DOHH2 (cell line): ENCODE results near the gene TPSAB1.
"Not testable (repeated sequence)": the region's sequence is repeated elsewhere in the genome, so short reads cannot be mapped to it uniquely, and the experiment has no call there.

Experiments used
- H3F3A ChIP-seq: fragments of 200-600 bp; sonication (generic), shearing (Covaris generic); 2 replicates; pipeline ENCODE4 v1.6.0; 2016; ENCODE audit warnings: antibody characterized with exemption, mild to moderate bottlenecking; ENCODE audit not compliant: control insufficient read depth, insufficient read depth
- H3K27ac ChIP-seq: fragments of 200-600 bp; sonication (generic); 2 replicates; pipeline ENCODE4 v1.5.1; 2014; ENCODE audit warnings: low read depth, mild to moderate bottlenecking, low read length, moderate library complexity
- H3K27me3 ChIP-seq: fragments of 200-600 bp; sonication (generic); 2 replicates; pipeline ENCODE4 v1.6.1; 2014; ENCODE audit warnings: mild to moderate bottlenecking, low read length, mixed read lengths; ENCODE audit not compliant: control insufficient read depth
- H3K36me3 ChIP-seq: fragments of 200-600 bp; sonication (generic); 2 replicates; pipeline ENCODE4 v1.6.1; 2014; ENCODE audit warnings: mild to moderate bottlenecking, low read length, moderate library complexity, mixed read lengths; ENCODE audit not compliant: control insufficient read depth
- H3K4me1 ChIP-seq: fragments of 200-600 bp; sonication (generic); 2 replicates; pipeline ENCODE4 v1.6.1; 2014; ENCODE audit warnings: mild to moderate bottlenecking, low read length, mixed read lengths; ENCODE audit not compliant: control insufficient read depth
- H3K4me2 ChIP-seq: fragments of 200-600 bp; sonication (generic); 2 replicates; pipeline ENCODE4 v1.6.0; 2014; ENCODE audit warnings: mild to moderate bottlenecking, low read length, moderate library complexity
- H3K4me3 ChIP-seq: fragments of 200-600 bp; sonication (generic); 2 replicates; pipeline ENCODE4 v1.5.1; 2014; ENCODE audit warnings: mild to moderate bottlenecking, low read length, mixed read lengths
- H3K79me2 ChIP-seq: fragments of 200-600 bp; sonication (generic); 2 replicates; pipeline ENCODE4 v1.6.1; 2014; ENCODE audit warnings: mild to moderate bottlenecking, low read length, mixed read lengths; ENCODE audit not compliant: control insufficient read depth
- H3K9me2 ChIP-seq: fragments of 200-600 bp; sonication (generic); replicated peaks from 2 replicates; pipeline ENCODE4 v1.6.1; 2014; ENCODE audit warnings: mild to moderate bottlenecking, low read length, mixed read lengths; ENCODE audit not compliant: control insufficient read depth
- H3K9me3 ChIP-seq: fragments of 200-600 bp; sonication (generic); 2 replicates; pipeline ENCODE4 v1.6.1; 2014; ENCODE audit warnings: antibody characterized with exemption, low read length, mixed read lengths; ENCODE audit not compliant: control insufficient read depth, insufficient read depth
- H4K20me1 ChIP-seq: fragments of 200-600 bp; sonication (generic); 2 replicates; pipeline ENCODE4 v1.6.0; 2014; ENCODE audit warnings: low read depth, mild to moderate bottlenecking, antibody characterized with exemption, low read length, moderate library complexity; ENCODE audit not compliant: control insufficient read depth, insufficient read depth
- EZH2phosphoT487 ChIP-seq: fragments of 200-600 bp; sonication (generic); IDR thresholded peaks from 2 replicates; pipeline ENCODE4 v1.6.1; 2017; ENCODE audit warnings: borderline replicate concordance, mild to moderate bottlenecking, antibody characterized with exemption, low read length, moderate library complexity, mixed read lengths
- TF ChIP-seq, protein P1 (sequence below): fragments of 200-600 bp; sonication (generic); IDR thresholded peaks from one replicate; pipeline ENCODE4 v1.5.1; 2014; ENCODE audit warnings: antibody characterized with exemption, mild to moderate bottlenecking, low read depth, low read length; ENCODE audit not compliant: poor library complexity, severe bottlenecking

Gene TPSAB1

DNA sequence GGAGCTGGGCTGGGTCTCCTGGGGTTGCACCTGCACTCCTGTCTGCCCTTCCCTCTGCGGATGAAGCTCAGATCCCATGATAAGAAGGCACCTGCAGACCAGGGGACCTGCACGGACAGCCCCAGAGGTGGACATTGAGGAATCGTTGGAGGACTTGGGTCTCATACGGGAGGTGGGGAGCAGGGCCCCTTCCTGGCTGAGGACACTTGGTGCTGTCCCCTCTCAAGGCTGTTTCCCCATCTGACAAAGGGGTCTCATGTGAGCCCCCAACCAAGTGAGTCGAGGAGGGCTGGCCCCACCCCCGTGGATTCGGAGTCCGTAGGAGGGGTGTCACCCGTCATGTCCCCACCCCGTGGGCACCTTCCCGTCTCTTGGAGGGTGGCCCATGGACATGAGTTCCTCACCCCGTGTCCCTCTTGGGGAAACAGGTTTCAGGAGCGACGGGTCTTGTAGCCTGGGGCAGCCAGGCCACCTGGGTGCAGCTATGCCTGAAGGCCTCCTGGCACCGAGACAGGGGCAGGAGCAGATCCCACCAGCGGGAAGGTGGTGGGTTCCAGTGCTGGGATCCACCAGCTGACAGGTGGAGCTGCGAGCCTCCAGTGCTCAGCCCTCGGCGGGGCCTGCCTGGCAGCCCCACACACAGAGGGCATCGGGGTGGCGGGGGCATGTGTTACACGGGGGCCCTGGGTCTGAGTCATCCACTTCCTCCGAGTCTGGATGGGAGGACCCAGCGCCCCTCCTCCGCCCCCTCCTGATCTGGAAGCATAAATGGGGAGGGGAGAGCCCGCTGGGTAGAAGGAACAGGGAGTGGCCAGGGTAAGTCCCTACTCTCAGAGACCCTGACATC lies 15.0 kb downstream of the TPSAB1 start, which contains the start of gene TPSD1:
TPSD1 (plus strand) TSS at position 794 of the 847 bp plus-strand sequence. CDS start 212 bp downstream, outside the sequence.
- H3K4me3 ChIP-seq, H3K36me3 ChIP-seq, H3K79me2 ChIP-seq, H4K20me1 ChIP-seq, H3K4me1 ChIP-seq, H3K27me3 ChIP-seq, H3K9me2 ChIP-seq, H3F3A ChIP-seq, H3K4me2 ChIP-seq, H3K27ac ChIP-seq, H3K9me3 ChIP-seq: not testable (repeated sequence)

DNA sequence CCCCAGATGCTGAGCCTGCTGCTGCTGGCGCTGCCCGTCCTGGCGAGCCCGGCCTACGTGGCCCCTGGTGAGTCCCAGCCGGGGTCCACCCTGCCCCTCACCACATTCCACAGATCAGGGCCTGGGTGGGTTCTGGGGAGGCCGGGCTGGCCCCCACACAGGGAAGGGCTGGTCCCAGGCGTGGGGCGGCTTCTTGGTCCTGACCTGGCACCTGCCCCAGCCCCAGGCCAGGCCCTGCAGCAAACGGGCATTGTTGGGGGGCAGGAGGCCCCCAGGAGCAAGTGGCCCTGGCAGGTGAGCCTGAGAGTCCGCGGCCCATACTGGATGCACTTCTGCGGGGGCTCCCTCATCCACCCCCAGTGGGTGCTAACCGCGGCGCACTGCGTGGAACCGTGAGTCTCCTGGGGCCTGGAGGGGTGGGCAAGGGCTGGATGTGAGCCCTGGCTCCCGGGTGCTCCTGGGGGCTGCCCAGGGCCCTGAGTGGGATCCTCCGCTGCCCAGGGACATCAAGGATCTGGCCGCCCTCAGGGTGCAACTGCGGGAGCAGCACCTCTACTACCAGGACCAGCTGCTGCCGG lies 15.9 kb downstream of the TPSAB1 start:
- not testable (repeated sequence) for H4K20me1 ChIP-seq, H3F3A ChIP-seq, H3K9me3 ChIP-seq, H3K36me3 ChIP-seq, H3K4me2 ChIP-seq, H3K4me1 ChIP-seq, H3K9me2 ChIP-seq, H3K27me3 ChIP-seq, H3K27ac ChIP-seq, H3K79me2 ChIP-seq, H3K4me3 ChIP-seq

DNA sequence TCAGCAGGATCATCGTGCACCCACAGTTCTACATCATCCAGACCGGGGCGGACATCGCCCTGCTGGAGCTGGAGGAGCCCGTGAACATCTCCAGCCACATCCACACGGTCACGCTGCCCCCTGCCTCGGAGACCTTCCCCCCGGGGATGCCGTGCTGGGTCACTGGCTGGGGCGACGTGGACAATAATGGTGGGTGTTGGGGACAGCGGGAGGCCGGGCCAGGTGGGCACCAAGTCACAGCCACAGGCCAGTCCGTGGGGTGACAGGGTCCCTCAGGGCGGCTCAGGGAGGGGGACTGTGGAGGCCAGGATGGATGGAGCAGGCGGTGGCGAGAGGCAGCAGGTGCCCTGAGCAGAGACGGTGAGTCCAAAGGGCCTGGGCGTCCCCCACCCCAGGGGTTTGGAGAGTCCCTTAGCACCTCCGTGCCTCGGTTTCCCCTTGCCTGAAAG lies 16.4 kb downstream of the TPSAB1 start:
- H3K27ac ChIP-seq: no peak overlapping the region
- H3K79me2 ChIP-seq: no peaks in the 10 kb centered on the region
- H3K4me1 ChIP-seq: no peaks in the 10 kb centered on the region
- H4K20me1 ChIP-seq: no peaks in the 10 kb centered on the region
- no peaks in the 10 kb centered on the region for H3K9me3 ChIP-seq
- TF ChIP-seq, protein P1, sequence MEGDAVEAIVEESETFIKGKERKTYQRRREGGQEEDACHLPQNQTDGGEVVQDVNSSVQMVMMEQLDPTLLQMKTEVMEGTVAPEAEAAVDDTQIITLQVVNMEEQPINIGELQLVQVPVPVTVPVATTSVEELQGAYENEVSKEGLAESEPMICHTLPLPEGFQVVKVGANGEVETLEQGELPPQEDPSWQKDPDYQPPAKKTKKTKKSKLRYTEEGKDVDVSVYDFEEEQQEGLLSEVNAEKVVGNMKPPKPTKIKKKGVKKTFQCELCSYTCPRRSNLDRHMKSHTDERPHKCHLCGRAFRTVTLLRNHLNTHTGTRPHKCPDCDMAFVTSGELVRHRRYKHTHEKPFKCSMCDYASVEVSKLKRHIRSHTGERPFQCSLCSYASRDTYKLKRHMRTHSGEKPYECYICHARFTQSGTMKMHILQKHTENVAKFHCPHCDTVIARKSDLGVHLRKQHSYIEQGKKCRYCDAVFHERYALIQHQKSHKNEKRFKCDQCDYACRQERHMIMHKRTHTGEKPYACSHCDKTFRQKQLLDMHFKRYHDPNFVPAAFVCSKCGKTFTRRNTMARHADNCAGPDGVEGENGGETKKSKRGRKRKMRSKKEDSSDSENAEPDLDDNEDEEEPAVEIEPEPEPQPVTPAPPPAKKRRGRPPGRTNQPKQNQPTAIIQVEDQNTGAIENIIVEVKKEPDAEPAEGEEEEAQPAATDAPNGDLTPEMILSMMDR: no peak
- TF ChIP-seq EZH2phosphoT487: no peak
- H3K4me3 ChIP-seq: no peak overlapping the region
- H3K27me3 ChIP-seq: peaks cover 5% of the 10 kb centered on the region; the same call in 1 of the 2 replicates
- no peak overlapping the region for H3K4me2 ChIP-seq
- H3K9me2 ChIP-seq: no peaks in the 10 kb centered on the region
- H3K36me3 ChIP-seq: no peaks in the 10 kb centered on the region
- H3F3A ChIP-seq: no peaks in the 10 kb centered on the region

DNA sequence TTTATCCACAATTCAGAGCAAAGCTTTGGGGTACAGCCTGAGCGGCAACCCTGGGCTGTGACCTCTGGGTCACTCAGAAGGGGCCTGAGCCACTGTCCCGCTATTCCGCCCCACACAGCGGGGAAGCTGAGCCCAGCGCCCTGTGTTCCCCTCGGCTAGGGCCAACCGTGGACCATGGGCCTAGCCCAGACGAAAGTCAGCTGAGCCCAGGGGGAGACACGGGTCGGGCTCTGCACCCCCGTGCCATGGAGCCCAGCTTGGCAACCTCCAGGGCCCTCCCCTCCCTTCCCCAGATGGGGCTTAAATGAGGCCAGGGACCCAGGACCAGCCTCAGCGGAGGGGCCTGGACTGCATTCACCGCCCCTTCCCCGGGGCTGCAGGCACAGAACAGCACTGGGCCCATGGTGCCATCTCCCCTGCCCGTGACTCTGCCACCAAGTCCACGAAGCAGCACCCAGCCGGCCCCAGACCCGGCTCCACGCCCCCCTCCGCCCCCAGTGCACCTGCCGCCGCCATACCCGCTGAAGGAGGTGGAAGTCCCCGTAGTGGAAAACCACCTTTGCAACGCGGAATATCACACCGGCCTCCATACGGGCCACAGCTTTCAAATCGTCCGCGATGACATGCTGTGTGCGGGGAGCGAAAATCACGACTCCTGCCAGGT lies 17.2 kb downstream of the TPSAB1 start:
- Histone ChIP-seq H3K4me2 (no peak overlapping the region), H3K27me3 (peaks cover 5% of the 10 kb centered on the region; the same call in 1 of the 2 replicates), H3F3A (no peaks in the 10 kb centered on the region), H3K4me3 (no peak overlapping the region), H3K9me3 (no peaks in the 10 kb centered on the region), H4K20me1 (no peaks in the 10 kb centered on the region), H3K9me2 (no peaks in the 10 kb centered on the region), H3K79me2 (no peaks in the 10 kb centered on the region), H3K36me3 (no peaks in the 10 kb centered on the region), H3K27ac (no peak overlapping the region), H3K4me1 (no peaks in the 10 kb centered on the region)
- TF ChIP-seq EZH2phosphoT487: no peak
- TF ChIP-seq, protein P1: no peak
